Amniotic stem cell (primary cell): ENCODE measurements around the gene TIGD7.
A peak's percentile ranks its signal among the peaks of the same experiment; 100 is the strongest.
"Not testable (repeated sequence)": the region's sequence is repeated elsewhere in the genome, so short reads cannot be mapped to it uniquely, and the experiment has no call there.

ENCODE experiments used
- DNase-seq: peaks from one replicate; lab custom pipeline; 2025; lab: John Stamatoyannopoulos, UW

Gene TIGD7

GRCh38 chr16:3282730-3283542, 22.3 kb downstream of the TIGD7 start, which contains the start of gene ZNF263:
Gene ZNF263, plus strand, starts transcription at chr16:3283491. Its CDS starts 328 bp downstream, at chr16:3283819.
- peak; percentile 93 for DNase-seq

DNA sequence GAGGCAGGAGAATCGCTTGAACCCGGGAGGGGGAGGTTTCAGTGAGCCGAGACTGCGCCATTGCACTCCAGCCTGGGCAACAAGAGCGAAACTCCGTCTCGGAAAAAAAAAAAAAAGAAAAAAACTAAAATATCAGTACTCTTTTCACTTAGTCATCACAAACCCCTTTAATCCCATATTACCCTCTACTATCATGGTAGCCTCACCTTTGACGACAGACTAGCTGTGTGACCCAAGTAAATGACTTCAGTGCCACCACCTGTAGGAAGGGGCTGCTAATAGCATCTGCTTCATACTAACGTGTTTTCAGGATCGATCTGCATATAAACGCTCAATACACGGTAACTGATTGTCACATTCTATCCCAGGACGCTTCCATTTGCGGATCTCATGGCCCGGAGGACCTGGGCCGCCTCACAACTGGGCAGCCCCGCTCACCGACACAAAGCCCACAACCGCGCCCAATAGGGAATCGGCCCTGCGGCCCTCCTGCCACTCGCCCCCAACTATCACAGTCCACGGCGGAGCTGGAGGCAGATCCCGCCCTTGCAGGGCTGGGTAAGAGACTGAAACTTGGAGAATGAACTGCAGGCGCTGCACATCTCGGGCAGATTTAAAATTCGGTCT, 23.0 kb downstream of the TIGD7 start:
- DNase-seq, result no peak

- no peak for DNase-seq
These were observed 23.9 kb downstream of the TIGD7 start for GRCh38 chr16:3281222-3281820.

DNA sequence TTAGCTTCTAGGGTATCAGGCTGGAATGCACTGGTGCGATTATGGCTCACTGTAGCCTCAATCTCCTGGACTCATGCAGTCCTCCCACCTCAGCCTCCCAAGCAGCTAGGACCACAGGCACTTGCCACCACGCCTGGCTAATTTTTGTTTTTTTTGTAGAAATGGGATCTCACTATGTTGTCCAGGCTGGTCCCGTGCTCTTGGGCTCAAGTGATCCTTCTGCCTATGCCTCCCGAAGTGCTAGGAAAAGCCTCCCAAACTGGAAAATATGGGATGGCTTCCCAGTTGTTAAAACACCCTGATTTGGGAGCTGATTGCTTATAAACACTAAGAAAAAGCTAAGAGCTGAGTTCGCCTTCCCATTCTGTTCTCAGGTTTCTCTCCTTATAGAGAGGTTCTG, 28.6 kb downstream of the TIGD7 start:
- DNase-seq, result no peak

GRCh38 chr16:3274947-3275346, 30.3 kb downstream of the TIGD7 start:
- DNase-seq, result no peak

DNA sequence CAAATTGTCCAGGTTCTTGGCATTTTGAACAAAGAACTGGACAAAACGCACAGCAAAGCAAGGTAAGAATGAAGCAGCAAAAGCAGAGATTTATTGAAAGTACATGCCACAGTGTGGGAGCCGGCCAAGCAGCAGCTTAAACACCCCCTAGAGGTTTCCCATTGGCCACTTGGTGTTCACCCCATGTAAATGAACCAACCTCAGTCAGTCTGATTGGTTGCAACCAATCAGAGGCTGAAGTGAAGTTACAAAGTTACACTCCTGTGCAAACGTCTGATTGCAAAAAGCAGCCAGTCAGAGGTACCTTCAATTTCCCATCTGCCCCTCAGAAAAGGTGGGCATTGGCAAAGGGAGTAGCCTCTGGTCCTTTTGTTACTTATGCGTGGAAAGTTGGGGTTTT, 30.7 kb downstream of the TIGD7 start:
- no peak for DNase-seq

DNA sequence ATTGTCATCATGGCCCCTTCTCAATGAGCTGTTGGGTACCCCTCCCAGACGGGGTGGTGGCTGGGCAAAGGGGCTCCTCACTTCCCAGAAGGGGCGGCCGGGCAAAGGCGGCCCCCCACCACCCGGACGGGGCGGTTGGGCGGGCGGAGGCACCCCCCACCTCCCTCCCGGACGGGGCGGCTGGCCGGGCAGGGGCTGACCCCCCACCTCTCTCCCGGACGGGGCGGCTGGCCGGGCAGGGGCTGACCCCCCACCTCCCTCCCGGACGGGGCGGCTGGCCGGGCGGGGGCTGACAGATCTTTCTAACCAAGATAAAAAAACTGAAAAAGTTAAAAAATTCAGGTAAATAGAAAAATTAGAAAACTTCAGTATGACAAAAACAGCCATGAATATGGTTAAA, 33.9 kb downstream of the TIGD7 start:
- not testable (repeated sequence) for DNase-seq

DNA sequence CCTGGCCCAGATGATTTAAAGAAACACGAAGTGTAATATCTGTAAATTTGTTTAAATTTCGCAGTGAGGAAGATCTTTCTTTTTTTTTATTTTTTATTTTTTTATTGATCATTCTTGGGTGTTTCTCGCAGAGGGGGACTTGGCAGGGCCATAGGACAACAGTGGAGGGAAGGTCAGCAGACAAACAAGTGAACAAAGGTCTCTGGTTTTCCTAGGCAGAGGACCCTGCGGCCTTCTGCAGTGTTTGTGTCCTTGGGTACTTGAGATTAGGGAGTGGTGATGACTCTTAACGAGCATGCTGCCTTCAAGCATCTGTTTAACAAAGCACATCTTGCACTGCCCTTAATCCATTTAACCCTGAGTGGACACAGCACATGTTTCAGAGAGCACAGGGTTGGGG, 34.5 kb downstream of the TIGD7 start:
- DNase-seq, result not testable (repeated sequence)

- no peak for DNase-seq
These were observed 36.9 kb downstream of the TIGD7 start for GRCh38 chr16:3268294-3268693.

DNA sequence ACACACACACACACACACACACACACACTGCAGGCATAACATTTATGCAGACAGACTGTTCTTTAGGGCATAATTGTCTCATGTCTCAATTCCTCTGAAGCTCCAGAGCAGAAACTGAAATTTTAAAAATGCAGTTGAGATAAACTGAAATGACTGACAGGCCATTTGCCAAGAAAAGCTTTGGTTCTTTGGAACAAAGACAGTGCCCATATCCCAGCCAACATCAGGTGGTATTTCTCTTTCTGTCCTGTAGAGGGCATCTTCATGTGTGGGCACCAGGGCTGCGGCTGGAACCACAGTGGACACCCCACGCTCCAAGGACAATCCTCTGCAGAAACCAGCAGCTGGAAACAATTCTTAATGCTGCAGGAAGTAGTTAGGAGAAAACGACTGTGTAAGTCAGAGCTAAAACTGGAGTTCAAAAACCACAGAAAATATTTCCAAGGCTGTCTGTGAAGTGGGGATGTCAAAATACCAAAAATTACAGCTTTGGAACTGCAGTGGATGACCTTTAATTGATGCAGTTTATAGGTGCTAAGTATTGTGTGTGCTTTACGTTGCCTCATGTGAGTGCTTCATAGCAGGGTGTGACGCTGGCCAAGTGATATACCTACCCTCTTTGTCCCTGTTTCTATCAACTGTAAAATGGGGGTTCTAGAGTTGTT, 38.2 kb downstream of the TIGD7 start:
- DNase-seq, result no peak

GRCh38 chr16:3264137-3265036, 40.8 kb downstream of the TIGD7 start:
- DNase-seq, result peak; percentile 96

- no peak for DNase-seq
These were observed 42.7 kb downstream of the TIGD7 start for GRCh38 chr16:3262517-3262916.

GRCh38 chr16:3259836-3260235, 45.4 kb downstream of the TIGD7 start:
- no peak for DNase-seq

DNA sequence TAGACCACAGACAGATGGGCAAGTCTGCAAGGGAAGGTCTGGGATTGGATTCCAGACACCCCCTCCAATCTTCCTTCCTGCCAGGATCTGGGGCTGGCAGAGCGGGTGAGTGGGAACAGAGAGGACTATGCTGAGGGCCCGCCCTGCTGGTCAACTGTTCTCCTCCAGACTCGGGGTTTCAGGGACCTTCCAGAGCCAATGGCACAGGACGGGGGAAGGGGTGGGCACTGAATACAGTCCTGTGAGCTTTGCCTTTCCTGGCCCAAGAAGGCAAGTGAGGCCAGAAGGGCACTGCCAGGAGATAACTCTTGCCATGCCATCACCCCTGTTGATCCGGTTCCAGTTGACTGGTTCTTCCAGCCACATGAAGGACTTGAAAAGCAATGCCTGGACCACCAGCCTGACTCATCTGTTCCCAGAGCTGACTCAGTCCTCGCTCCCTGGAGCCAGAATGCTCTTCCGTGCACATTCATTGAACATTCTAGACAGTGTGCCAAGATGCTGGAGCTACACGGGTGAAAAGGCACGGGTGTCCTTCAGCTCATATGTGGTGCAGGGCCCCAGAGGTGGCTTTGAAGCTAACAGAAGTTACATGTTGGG, 48.3 kb downstream of the TIGD7 start:
- DNase-seq, result no peak

DNA sequence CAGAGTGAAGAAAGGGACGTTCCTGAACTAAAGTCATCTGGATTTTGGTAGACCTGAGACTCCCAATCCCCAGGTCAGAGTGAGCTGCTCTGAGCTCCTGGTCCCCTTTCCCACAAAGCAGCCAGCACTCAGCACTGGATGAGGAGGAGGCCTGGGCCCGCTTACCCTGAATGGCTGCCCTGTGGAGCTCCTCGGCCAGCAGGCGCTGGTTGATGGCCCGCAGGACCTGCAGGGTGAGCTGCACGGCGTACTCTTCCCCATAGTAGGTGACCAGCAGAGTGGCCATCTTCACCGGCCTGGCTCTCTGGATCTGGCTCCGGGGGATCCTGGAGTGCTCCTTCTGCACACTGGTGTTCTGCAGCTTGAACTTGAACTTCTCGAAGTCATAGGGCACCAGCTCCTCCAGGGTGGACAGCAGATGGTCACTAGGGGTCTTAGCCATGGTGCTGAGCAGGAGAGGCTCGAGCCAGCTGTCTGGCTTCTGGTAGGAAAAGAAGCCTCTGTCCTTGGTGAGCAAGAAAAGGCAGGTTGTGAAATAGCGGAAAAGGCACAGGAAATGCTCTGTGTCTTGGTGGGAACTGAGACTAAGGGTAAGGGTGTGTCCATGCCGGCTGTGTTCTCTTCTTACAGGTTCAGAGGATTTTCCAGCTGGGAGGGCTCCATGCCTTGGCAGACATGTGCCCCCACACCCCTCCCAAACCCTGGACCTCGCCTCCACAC, 48.9 kb downstream of the TIGD7 start, which contains the start of gene MEFV:
Gene MEFV (minus strand): TSS at position 488 of the 720 bp plus-strand sequence. CDS start 46 bp downstream, at position 442.
- no peak for DNase-seq

DNA sequence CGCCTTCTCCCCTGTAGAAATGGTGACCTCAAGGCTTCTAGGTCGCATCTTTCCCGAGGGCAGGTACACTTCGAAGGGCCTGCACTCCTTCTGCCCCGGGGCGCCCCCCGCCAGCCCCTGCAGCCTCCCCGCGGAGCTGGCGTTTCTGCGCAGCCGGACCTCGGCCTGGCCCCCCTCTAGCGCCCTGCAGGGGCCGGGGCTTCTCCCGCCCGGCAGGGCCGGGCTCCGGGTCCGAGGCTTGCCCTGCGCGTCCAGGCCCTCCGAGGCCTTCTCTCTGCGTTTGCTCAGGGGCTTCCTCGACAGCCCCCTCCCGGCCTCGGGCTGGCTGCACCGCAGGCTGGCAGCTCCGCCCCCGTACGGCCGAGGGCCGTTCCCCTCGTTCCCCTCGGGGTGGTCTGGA, 50.9 kb downstream of the TIGD7 start:
- DNase-seq, result no peak

DNA sequence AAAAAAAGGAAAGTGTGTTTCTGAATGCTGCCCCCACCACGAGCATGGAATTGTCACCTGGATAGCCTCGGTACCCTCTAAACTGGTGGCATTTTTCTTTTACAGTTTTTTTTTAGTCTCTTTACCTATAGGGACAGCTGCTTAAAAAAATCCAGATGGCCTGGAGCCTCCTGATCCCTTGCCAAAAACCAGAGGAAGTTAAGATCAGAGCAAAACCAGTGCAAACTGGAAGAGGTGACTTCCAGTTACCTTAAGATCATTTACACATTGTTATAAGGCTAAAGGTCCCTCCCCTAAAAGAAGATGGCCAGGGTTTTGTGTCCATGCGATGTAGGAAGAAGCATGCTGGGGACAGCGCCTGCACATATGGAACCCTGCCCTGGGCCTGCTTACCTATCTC, 52.3 kb downstream of the TIGD7 start:
- DNase-seq, result no peak

DNA sequence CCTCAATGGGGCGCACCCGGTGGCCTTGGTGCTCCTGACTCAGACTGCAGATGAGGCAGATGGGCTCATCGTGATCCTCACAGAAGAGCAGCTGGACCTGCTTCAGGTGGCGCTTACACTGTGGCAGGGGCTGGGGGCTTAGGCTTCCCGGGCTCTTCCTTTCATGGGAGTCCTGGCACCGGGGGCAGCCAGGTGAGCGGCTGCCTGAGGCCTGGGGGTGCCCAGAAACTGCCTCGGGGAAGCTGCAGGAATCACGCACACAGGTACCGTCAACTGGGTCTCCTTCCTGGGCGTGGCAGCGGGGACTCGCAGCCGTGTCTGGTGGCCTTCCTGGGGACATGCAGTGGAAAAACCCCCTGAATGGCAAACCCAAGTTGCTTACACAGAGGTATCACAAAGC, 55.8 kb downstream of the TIGD7 start:
- DNase-seq, result no peak

DNA sequence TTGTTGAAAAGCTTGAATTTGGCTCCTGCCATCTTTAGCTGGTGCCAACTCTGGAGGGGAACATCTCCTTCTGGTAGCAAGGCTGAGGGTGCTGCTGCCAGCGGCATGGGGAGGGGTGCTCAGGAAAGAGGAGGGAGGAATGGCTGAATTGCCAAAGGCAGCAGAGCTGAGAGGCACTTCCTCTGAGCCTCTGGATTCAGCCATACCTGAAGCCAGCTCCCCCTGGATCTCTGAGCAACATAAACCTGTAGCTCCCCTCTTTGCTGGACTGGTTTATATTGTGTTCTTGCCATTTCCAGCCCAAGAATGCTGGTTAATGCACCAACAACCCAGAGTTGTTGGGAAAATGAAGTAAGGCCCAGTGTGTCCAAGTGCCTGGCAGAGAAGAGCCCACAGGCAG, 56.2 kb downstream of the TIGD7 start:
- DNase-seq, result no peak
